HCT116 (cell line): Measurements from ENCODE around the gene TAOK3. TPM values are rescaled to one million over a fixed set of nuclear protein-coding genes. Genes with fewer than 3 reads are reported as not detected.

Source experiments
- ATAC-seq: fragments of 200-7000 bp; cut with Tn5 transposase; 2 replicates; pipeline ENCODE4 v1.9.1; 2020; ENCODE audit warnings: mild to moderate bottlenecking, moderate library complexity
- BruUV-seq: library from RNA; stranded (reverse); fragments of 400-500 nt; replicated peaks from 2 replicates; lab custom pipeline; 2021; lab: Mats Ljungman, UMichigan
- CTCF ChIA-PET: fragments of 300-600 bp; sonication (Branson Sonifier 250); formaldehyde crosslinking; loops from one replicate; lab custom pipeline; 2021; ENCODE audit warnings: antibody characterized with exemption; lab: Charles Lee
- POLR2A ChIA-PET: fragments of 300-600, 350-600 bp; sonication (Branson Sonifier 250); formaldehyde crosslinking; loops from one replicate; lab custom pipeline; 2021; ENCODE audit warnings: antibody characterized with exemption; lab: Charles Lee
- RAD21 ChIA-PET, 2 experiments: fragments of 300-600 bp; sonication (Branson Sonifier 250); formaldehyde crosslinking; loops; one replicate each; lab custom pipeline; 2023; ENCODE audit warnings: low total read pairs in 2 of 2; ENCODE audit not compliant: uncharacterized antibody in 2 of 2, unreplicated experiment in 2 of 2, low non-redundant PET in 1 of 2; lab: Charles Lee
- DNase-seq: peaks from one replicate; pipeline ENCODE4 v3.0.0-alpha.2; 2010; ENCODE audit warnings: low read depth, low spot score
- H2AFZ ChIP-seq: fragments of 200-600 bp; shearing (Covaris generic), sonication (generic); 2 replicates; pipeline ENCODE4 v1.6.1; 2017; ENCODE audit warnings: low read depth, mixed run types, mixed read lengths, antibody characterized with exemption, low read length; ENCODE audit not compliant: poor library complexity, severe bottlenecking
- H3K27ac ChIP-seq: 2 replicates; pipeline ENCODE4 v1.5.1; 2012; ENCODE audit warnings: low read depth, low read length
- H3K27me3 ChIP-seq: fragments of 200-600 bp; sonication (generic); 2 replicates; pipeline ENCODE4 v1.6.1; 2016; ENCODE audit warnings: mixed run types, low read length, mixed read lengths; ENCODE audit not compliant: insufficient read depth
- H3K36me3 ChIP-seq, 2 experiments: fragments of 200-500 bp in 1 of 2; fragments of 200-600 bp in 1 of 2; sonication (Bioruptor generic) in 1 of 2; sonication (generic) in 1 of 2; 2 replicates each; pipeline versions ENCODE4 v1.5.1 to v1.6.1; 2014 to 2016; ENCODE audit warnings: low read length in 2 of 2, inconsistent platforms in 1 of 2, mixed read lengths in 1 of 2, mixed run types in 1 of 2; ENCODE audit not compliant: insufficient read depth in 2 of 2, control insufficient read depth in 1 of 2
- H3K4me1 ChIP-seq, 2 experiments: fragments of 200-600 bp in 1 of 2; sonication (generic) in 1 of 2; 2 replicates each; pipeline versions ENCODE4 v1.5.1 to v1.6.1; 2012 to 2017; ENCODE audit warnings: low read length in 2 of 2, inconsistent platforms in 1 of 2, mild to moderate bottlenecking in 1 of 2, mixed read lengths in 1 of 2, mixed run types in 1 of 2, moderate library complexity in 1 of 2; ENCODE audit not compliant: insufficient read depth in 2 of 2, control insufficient read depth in 1 of 2
- H3K4me2 ChIP-seq: fragments of 200-600 bp; sonication (generic); 2 replicates; pipeline ENCODE4 v1.6.1; 2017; ENCODE audit warnings: mixed run types, low read length, mixed read lengths
- H3K4me3 ChIP-seq, 2 experiments: fragments of 200-600 bp in 1 of 2; sonication (generic) in 1 of 2; replicated peaks in 1 of 2; 2 replicates each; pipeline ENCODE4 v1.5.1; 2011 to 2016; ENCODE audit warnings: low read length in 2 of 2, control low read depth in 1 of 2, low read depth in 1 of 2, mild to moderate bottlenecking in 1 of 2, mixed read lengths in 1 of 2, mixed run types in 1 of 2
- H3K79me2 ChIP-seq: fragments of 200-600 bp; sonication (generic); 2 replicates; pipeline ENCODE4 v1.6.1; 2017; ENCODE audit warnings: mild to moderate bottlenecking, mixed run types, low read length, moderate library complexity, mixed read lengths; ENCODE audit not compliant: insufficient read depth
- H3K9ac ChIP-seq: fragments of 200-600 bp; sonication (generic); 2 replicates; pipeline ENCODE4 v1.6.1; 2016; ENCODE audit warnings: low read length, mixed read lengths
- H3K9me2 ChIP-seq: fragments of 200-600 bp; sonication (generic), shearing (Covaris generic); 2 replicates; pipeline ENCODE4 v1.6.1; 2017; ENCODE audit warnings: mixed run types, mild to moderate bottlenecking, moderate library complexity; ENCODE audit not compliant: insufficient read depth
- H3K9me3 ChIP-seq, 2 experiments: fragments of 200-500 bp in 1 of 2; fragments of 200-600 bp in 1 of 2; sonication (Bioruptor generic) in 1 of 2; sonication (generic) in 1 of 2; 2 replicates each; pipeline ENCODE4 v1.6.1; 2014 to 2017; ENCODE audit warnings: low read length in 2 of 2, mixed read lengths in 2 of 2, inconsistent platforms in 1 of 2, low read depth in 1 of 2, mild to moderate bottlenecking in 1 of 2, mixed run types in 1 of 2, moderate library complexity in 1 of 2; ENCODE audit not compliant: control insufficient read depth in 1 of 2, insufficient read depth in 1 of 2
- H4K20me1 ChIP-seq: fragments of 200-600 bp; sonication (generic), shearing (Covaris generic); 2 replicates; pipeline ENCODE4 v1.6.1; 2017; ENCODE audit warnings: mixed run types, mild to moderate bottlenecking, moderate library complexity; ENCODE audit not compliant: insufficient read depth
- CEBPB ChIP-seq: IDR thresholded peaks from 2 replicates; pipeline ENCODE4 v1.6.1; 2012; ENCODE audit warnings: low read depth
- CTCF ChIP-seq, 3 experiments: fragments of 200-600 bp in 1 of 3; sonication (generic) in 1 of 3; IDR thresholded peaks in 2 of 3; conservative IDR thresholded peaks in 1 of 3; 2 replicates each; pipeline ENCODE4 v1.5.1; 2012 to 2017; ENCODE audit warnings: low read depth in 2 of 3, low read length in 2 of 3, antibody characterized with exemption in 1 of 3, borderline replicate concordance in 1 of 3, control low read depth in 1 of 3, mild to moderate bottlenecking in 1 of 3, mixed read lengths in 1 of 3, mixed run types in 1 of 3, moderate library complexity in 1 of 3; ENCODE audit not compliant: insufficient read depth in 1 of 3
- ELF1 ChIP-seq: IDR thresholded peaks from 2 replicates; pipeline ENCODE4 v1.6.1; 2012; ENCODE audit warnings: low read depth, borderline replicate concordance
- EZH2 ChIP-seq: fragments of 200-600 bp; sonication (generic); IDR thresholded peaks from 2 replicates; pipeline ENCODE4 v1.6.1; 2017; ENCODE audit warnings: antibody characterized with exemption, mixed run types
- JUND ChIP-seq: IDR thresholded peaks from 2 replicates; pipeline ENCODE4 v1.6.1; 2012
- POLR2AphosphoS5 ChIP-seq: IDR thresholded peaks from 2 replicates; pipeline ENCODE4 v1.6.1; 2011; ENCODE audit warnings: mild to moderate bottlenecking, low read depth, low read length, moderate library complexity
- REST ChIP-seq: IDR thresholded peaks from 2 replicates; pipeline ENCODE4 v1.6.1; 2012; ENCODE audit warnings: low read depth
- SIN3A ChIP-seq: IDR thresholded peaks from 2 replicates; pipeline ENCODE4 v1.6.1; 2012; ENCODE audit warnings: low read depth
- SP1 ChIP-seq: IDR thresholded peaks from 2 replicates; pipeline ENCODE4 v1.6.1; 2012; ENCODE audit warnings: low read depth
- SRF ChIP-seq: IDR thresholded peaks from 2 replicates; pipeline ENCODE4 v1.6.1; 2012; ENCODE audit warnings: low read depth
- TCF7L2 ChIP-seq: IDR thresholded peaks from 2 replicates; pipeline ENCODE4 v1.7.0; 2011; ENCODE audit warnings: borderline replicate concordance, inconsistent platforms; ENCODE audit not compliant: insufficient read depth, insufficient read length; ENCODE audit errors: extremely low read depth
- YY1 ChIP-seq: IDR thresholded peaks from 2 replicates; pipeline ENCODE4 v1.6.1; 2011; ENCODE audit warnings: low read length, low read depth, moderate library complexity, mild to moderate bottlenecking; ENCODE audit not compliant: insufficient replicate concordance; ENCODE audit errors: extremely low read depth
- ZFX ChIP-seq: fragments of 450-650 bp; IDR thresholded peaks from 2 replicates; pipeline ENCODE4 v1.6.1; 2017
- intact Hi-C: fragments of 100-400 bp; cut with micrococcal nuclease; formaldehyde crosslinking; loops from 2 replicates; pipeline ENCODE4 v1.10.0; 2022
- total RNA-seq: library from RNA; stranded (reverse); gene quantifications from one replicate; pipeline ENCODE4 v1.2.1, GENCODE V29; 2021; ENCODE audit not compliant: unreplicated experiment
- TF ChIP-seq, protein P1 (sequence below): IDR thresholded peaks from 2 replicates; pipeline ENCODE4 v1.6.1; 2012
- TF ChIP-seq, protein P2 (sequence below): IDR thresholded peaks from 2 replicates; pipeline ENCODE4 v1.6.1; 2011; ENCODE audit warnings: mild to moderate bottlenecking, low read length, moderate library complexity; ENCODE audit not compliant: insufficient replicate concordance; ENCODE audit errors: extremely low read depth
- TF ChIP-seq, protein P3 (sequence below): IDR thresholded peaks from 2 replicates; pipeline ENCODE4 v1.6.1; 2012

Gene TAOK3
- total RNA-seq, 1 experiment from 2014 or later = 10.5 TPM

- RAD21 ChIA-PET = no interaction called here
- intact Hi-C loops = no loop called here
- no peaks in the 10 kb centered on the region; a peak in 1 of 4 replicates for H3K36me3 ChIP-seq
- DNase-seq (no peak), ATAC-seq (no peak)
- no peaks in the 10 kb centered on the region for H4K20me1 ChIP-seq
- H2AFZ ChIP-seq = no peak overlapping the region
- H3K79me2 ChIP-seq = no peaks in the 10 kb centered on the region
- no peak overlapping the region for H3K9ac ChIP-seq
- no peaks in the 10 kb centered on the region for H3K9me2 ChIP-seq
- H3K27ac ChIP-seq = no peak overlapping the region
- no peaks in the 10 kb centered on the region for H3K27me3 ChIP-seq
- no peak overlapping the region for H3K4me3 ChIP-seq
- no peak overlapping the region for H3K4me2 ChIP-seq
- TF ChIP-seq CTCF (IDR thresholded peaks at IDR 0.05 in 2 of 3, conservative IDR thresholded peaks at IDR 0.05 in 1 of 3; ENCODE audit: borderline replicate concordance in 1 of 3, insufficient read depth in 1 of 3, low read depth in 2 of 3, low read length in 2 of 3) (no peak), YY1 (no peak), ELF1 (no peak), SP1 (no peak), POLR2AphosphoS5 (no peak), SRF (no peak), SIN3A (no peak), CEBPB (no peak), ZFX (no peak), TCF7L2 (no peak), EZH2 (no peak), JUND (no peak), REST (no peak)
- TF ChIP-seq, protein P1, sequence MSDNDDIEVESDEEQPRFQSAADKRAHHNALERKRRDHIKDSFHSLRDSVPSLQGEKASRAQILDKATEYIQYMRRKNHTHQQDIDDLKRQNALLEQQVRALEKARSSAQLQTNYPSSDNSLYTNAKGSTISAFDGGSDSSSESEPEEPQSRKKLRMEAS = no peak
- TF ChIP-seq, protein P2, sequence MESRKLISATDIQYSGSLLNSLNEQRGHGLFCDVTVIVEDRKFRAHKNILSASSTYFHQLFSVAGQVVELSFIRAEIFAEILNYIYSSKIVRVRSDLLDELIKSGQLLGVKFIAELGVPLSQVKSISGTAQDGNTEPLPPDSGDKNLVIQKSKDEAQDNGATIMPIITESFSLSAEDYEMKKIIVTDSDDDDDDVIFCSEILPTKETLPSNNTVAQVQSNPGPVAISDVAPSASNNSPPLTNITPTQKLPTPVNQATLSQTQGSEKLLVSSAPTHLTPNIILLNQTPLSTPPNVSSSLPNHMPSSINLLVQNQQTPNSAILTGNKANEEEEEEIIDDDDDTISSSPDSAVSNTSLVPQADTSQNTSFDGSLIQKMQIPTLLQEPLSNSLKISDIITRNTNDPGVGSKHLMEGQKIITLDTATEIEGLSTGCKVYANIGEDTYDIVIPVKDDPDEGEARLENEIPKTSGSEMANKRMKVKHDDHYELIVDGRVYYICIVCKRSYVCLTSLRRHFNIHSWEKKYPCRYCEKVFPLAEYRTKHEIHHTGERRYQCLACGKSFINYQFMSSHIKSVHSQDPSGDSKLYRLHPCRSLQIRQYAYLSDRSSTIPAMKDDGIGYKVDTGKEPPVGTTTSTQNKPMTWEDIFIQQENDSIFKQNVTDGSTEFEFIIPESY = no peak
- TF ChIP-seq, protein P3, sequence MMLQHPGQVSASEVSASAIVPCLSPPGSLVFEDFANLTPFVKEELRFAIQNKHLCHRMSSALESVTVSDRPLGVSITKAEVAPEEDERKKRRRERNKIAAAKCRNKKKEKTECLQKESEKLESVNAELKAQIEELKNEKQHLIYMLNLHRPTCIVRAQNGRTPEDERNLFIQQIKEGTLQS = no peak
- no peaks in the 10 kb centered on the region for H3K9me3 ChIP-seq
- H3K4me1 ChIP-seq = no peaks in the 10 kb centered on the region
- CTCF ChIA-PET = interaction anchor here (0.9 kb wide), 1 partner anchor 200 kb away, joined by 3 read pairs; the partner anchor contains the start of gene SUDS3
- POLR2A ChIA-PET = no interaction called here
- BruUV-seq = no TSS peak
Observed at GRCh38 chr12:118175823-118176447, 196.8 kb downstream of the TAOK3 start.
